GM23248 (cell line): ENCODE measurements around the gene PEX19.

Source experiments
- EZH2 ChIP-seq: fragments of 200-600 bp; sonication (generic); IDR thresholded peaks from 2 replicates; pipeline ENCODE4 v1.6.1; 2018; ENCODE audit warnings: antibody characterized with exemption, mild to moderate bottlenecking; ENCODE audit not compliant: insufficient read depth, poor library complexity, severe bottlenecking
- EZH2phosphoT487 ChIP-seq: fragments of 200-600 bp; sonication (generic); IDR thresholded peaks from 2 replicates; pipeline ENCODE4 v1.6.1; 2018; ENCODE audit warnings: antibody characterized with exemption, moderate library complexity, mild to moderate bottlenecking, low read depth; ENCODE audit not compliant: insufficient read depth

GRCh38 chr1:160251011-160251410, 33.9 kb downstream of the PEX19 start:
- TF ChIP-seq EZH2phosphoT487, result no peak
- TF ChIP-seq EZH2, result no peak
